ENCODE data around the gene DHX16.

DNA sequence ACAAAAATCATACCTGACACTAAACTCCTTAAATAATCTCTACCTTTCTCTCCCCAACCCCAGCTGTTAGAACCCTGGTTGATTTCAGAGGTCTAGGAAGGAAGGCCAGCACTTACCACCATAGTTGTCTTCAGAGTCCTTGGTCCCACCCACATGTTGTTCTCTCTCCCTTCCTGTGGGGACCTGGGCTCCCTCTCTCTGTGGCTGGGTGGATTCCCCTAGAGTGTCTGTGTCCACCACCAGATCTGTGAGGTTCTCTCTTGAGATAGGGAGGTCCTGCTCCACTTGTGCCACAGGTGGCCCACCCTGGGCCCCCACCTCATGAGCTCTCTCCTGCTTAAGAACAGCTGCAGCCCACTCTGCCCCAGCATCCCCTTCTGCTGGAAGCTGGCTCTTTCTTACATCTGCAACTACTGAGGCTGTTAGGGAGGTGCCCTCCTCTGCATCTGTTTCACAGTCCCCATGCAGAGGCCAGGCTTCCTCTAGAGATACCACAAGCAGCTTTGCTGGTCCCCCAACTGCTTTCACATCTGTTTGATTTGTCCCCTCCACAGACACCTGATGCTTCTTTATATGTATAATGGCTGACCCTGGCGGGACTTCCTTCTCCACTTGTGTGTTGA lies 39.1 kb upstream of the DHX16 start:
- no peak for TF ChIP-seq CTCF (IDR thresholded peaks at IDR 0.05)
- no peak for TF ChIP-seq POLR2A (IDR thresholded peaks at IDR 0.05)
